ENCODE results near the gene FAXC.

FAXC gene

GRCh38 chr6:99349171-99350141 lies at the start of gene FAXC:
FAXC (minus strand) TSS chr6:99349674; CDS start chr6:99349372, 302 bp downstream.
- Mint-ChIP-seq H3K27ac (no peak within 1 kb of the TSS), H3K4me3 (peak within 1 kb of the TSS; percentile 51), H3K9me3 (no peaks in the 10 kb centered on the region), H3K27me3 (ENCODE audit: low read depth) (peaks cover 67% of the 10 kb centered on the region), H3K36me3 (ENCODE audit: low read depth) (no peaks in the 10 kb centered on the region), H3K4me1 (ENCODE audit: low read depth) (peaks cover 5% of the 10 kb centered on the region)
- DNase-seq (ENCODE audit: low spot score), result peak; percentile 26

- Mint-ChIP-seq H3K27ac (no peak overlapping the region), H3K9me3 (no peaks in the 10 kb centered on the region), H3K4me3 (no peak overlapping the region), H3K36me3 (ENCODE audit: low read depth) (peaks cover 24% of the 10 kb centered on the region), H3K4me1 (ENCODE audit: low read depth) (peaks cover 9% of the 10 kb centered on the region), H3K27me3 (ENCODE audit: low read depth) (no peaks in the 10 kb centered on the region)
- no peak for DNase-seq (ENCODE audit: low spot score)
Observed at GRCh38 chr6:99397287-99397686, 47.8 kb upstream of the FAXC start.

- H3K9me3 Mint-ChIP-seq, result no peaks in the 10 kb centered on the region
- H3K27me3 Mint-ChIP-seq (ENCODE audit: low read depth), result no peaks in the 10 kb centered on the region
- DNase-seq (ENCODE audit: low spot score), result peak; percentile 72
- peak within 1 kb of the TSS; percentile 93 for H3K4me3 Mint-ChIP-seq
- peaks cover 8% of the 10 kb centered on the region for H3K4me1 Mint-ChIP-seq (ENCODE audit: low read depth)
- peak within 1 kb of the TSS; percentile 89 for H3K27ac Mint-ChIP-seq
- peaks cover 4% of the 10 kb centered on the region for H3K36me3 Mint-ChIP-seq (ENCODE audit: low read depth)
Observed at GRCh38 chr6:99393698-99394531, 44.4 kb upstream of the FAXC start, which contains the start of gene COQ3. COQ3 (minus strand) TSS chr6:99394195; CDS start chr6:99394179, 16 bp downstream.

GRCh38 chr6:99393366-99393697 lies 43.9 kb upstream of the FAXC start:
- peaks cover 8% of the 10 kb centered on the region for H3K4me1 Mint-ChIP-seq (ENCODE audit: low read depth)
- DNase-seq (ENCODE audit: low spot score), result no peak
- H3K9me3 Mint-ChIP-seq, result no peaks in the 10 kb centered on the region
- H3K27ac Mint-ChIP-seq, result peak overlapping the region; percentile 89
- H3K4me3 Mint-ChIP-seq, result peak overlapping the region; percentile 93
- H3K36me3 Mint-ChIP-seq (ENCODE audit: low read depth), result peaks cover 3% of the 10 kb centered on the region
- H3K27me3 Mint-ChIP-seq (ENCODE audit: low read depth), result no peaks in the 10 kb centered on the region

DNA sequence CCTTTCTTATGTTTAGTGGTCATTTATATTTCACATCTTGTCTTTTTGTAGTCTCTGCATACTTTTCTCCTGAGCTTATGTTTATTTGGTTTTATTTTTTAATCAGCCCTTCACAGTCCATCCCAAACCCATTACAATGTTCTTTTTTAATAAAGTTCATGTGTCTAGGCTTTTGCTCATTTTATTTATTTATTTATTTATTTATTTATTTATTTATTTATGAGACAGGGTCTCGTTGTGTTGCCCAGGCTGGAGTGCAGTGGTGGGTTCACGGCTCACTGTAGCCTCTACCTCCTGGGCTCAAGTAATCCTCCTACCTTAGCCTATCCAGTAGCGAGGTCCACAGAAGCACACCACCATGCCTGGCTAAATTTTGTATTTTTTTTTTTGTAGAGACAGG lies 41.4 kb upstream of the FAXC start:
- no peak for DNase-seq (ENCODE audit: low spot score)
- no peak overlapping the region for H3K27ac Mint-ChIP-seq
- H3K27me3 Mint-ChIP-seq (ENCODE audit: low read depth), result no peaks in the 10 kb centered on the region
- peaks cover 8% of the 10 kb centered on the region for H3K4me1 Mint-ChIP-seq (ENCODE audit: low read depth)
- H3K4me3 Mint-ChIP-seq, result no peak overlapping the region
- H3K36me3 Mint-ChIP-seq (ENCODE audit: low read depth), result peaks cover 2% of the 10 kb centered on the region
- H3K9me3 Mint-ChIP-seq, result no peaks in the 10 kb centered on the region

GRCh38 chr6:99384507-99384906 lies 35.0 kb upstream of the FAXC start:
- Mint-ChIP-seq H3K27ac (no peak overlapping the region), H3K36me3 (ENCODE audit: low read depth) (no peaks in the 10 kb centered on the region), H3K4me3 (no peak overlapping the region), H3K27me3 (ENCODE audit: low read depth) (no peaks in the 10 kb centered on the region), H3K9me3 (no peaks in the 10 kb centered on the region), H3K4me1 (ENCODE audit: low read depth) (no peaks in the 10 kb centered on the region)
- no peak for DNase-seq (ENCODE audit: low spot score)

- Mint-ChIP-seq H3K36me3 (ENCODE audit: low read depth) (no peaks in the 10 kb centered on the region), H3K9me3 (no peaks in the 10 kb centered on the region), H3K27me3 (ENCODE audit: low read depth) (no peaks in the 10 kb centered on the region), H3K4me3 (no peak overlapping the region), H3K27ac (no peak overlapping the region), H3K4me1 (ENCODE audit: low read depth) (no peaks in the 10 kb centered on the region)
- DNase-seq (ENCODE audit: low spot score), result no peak
Observed at GRCh38 chr6:99378636-99379035, 29.2 kb upstream of the FAXC start.

DNA sequence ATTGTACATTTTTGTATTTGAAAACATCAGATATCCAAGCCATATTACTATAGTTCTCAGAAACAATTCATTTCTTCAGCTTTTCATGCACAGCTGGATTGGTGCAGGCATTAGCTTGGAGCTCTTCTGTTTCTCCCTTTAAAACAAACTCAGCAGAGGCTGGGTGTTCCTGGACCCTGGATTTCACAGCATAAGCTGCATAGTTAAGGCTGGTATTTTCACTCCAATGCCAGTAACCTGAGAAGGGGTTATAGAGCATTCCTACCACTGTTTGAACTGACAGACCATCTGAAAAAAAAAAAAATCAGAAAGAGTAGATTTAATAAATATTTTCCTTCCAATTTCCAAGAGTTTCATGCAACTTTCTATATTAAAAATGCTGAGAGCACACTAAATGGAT lies 20.1 kb upstream of the FAXC start:
- H3K9me3 Mint-ChIP-seq, result no peaks in the 10 kb centered on the region
- no peak for DNase-seq (ENCODE audit: low spot score)
- H3K4me1 Mint-ChIP-seq (ENCODE audit: low read depth), result no peaks in the 10 kb centered on the region
- H3K36me3 Mint-ChIP-seq (ENCODE audit: low read depth), result no peaks in the 10 kb centered on the region
- no peak overlapping the region for H3K27ac Mint-ChIP-seq
- H3K4me3 Mint-ChIP-seq, result no peak overlapping the region
- no peaks in the 10 kb centered on the region for H3K27me3 Mint-ChIP-seq (ENCODE audit: low read depth)

- no peaks in the 10 kb centered on the region for H3K27me3 Mint-ChIP-seq (ENCODE audit: low read depth)
- H3K4me1 Mint-ChIP-seq (ENCODE audit: low read depth), result peaks cover 12% of the 10 kb centered on the region
- no peaks in the 10 kb centered on the region for H3K9me3 Mint-ChIP-seq
- H3K27ac Mint-ChIP-seq, result no peak overlapping the region
- no peak overlapping the region for H3K4me3 Mint-ChIP-seq
- DNase-seq (ENCODE audit: low spot score), result no peak
- H3K36me3 Mint-ChIP-seq (ENCODE audit: low read depth), result no peaks in the 10 kb centered on the region
Observed at GRCh38 chr6:99366852-99367251, 17.4 kb upstream of the FAXC start.

GRCh38 chr6:99364026-99364425 lies 14.6 kb upstream of the FAXC start:
- peaks cover 14% of the 10 kb centered on the region for H3K4me1 Mint-ChIP-seq (ENCODE audit: low read depth)
- H3K27me3 Mint-ChIP-seq (ENCODE audit: low read depth), result peaks cover 14% of the 10 kb centered on the region
- H3K27ac Mint-ChIP-seq, result no peak overlapping the region
- DNase-seq (ENCODE audit: low spot score), result no peak
- no peaks in the 10 kb centered on the region for H3K9me3 Mint-ChIP-seq
- no peak overlapping the region for H3K4me3 Mint-ChIP-seq
- H3K36me3 Mint-ChIP-seq (ENCODE audit: low read depth), result no peaks in the 10 kb centered on the region

- Mint-ChIP-seq H3K27me3 (ENCODE audit: low read depth) (peaks cover 16% of the 10 kb centered on the region), H3K27ac (no peak overlapping the region), H3K4me1 (ENCODE audit: low read depth) (peaks cover 14% of the 10 kb centered on the region), H3K9me3 (no peaks in the 10 kb centered on the region), H3K4me3 (no peak overlapping the region), H3K36me3 (ENCODE audit: low read depth) (no peaks in the 10 kb centered on the region)
- peak; percentile 11 for DNase-seq (ENCODE audit: low spot score)
Observed at GRCh38 chr6:99362678-99363268, 13.3 kb upstream of the FAXC start.

GRCh38 chr6:99359800-99360199 lies 10.3 kb upstream of the FAXC start:
- peaks cover 14% of the 10 kb centered on the region for H3K4me1 Mint-ChIP-seq (ENCODE audit: low read depth)
- H3K36me3 Mint-ChIP-seq (ENCODE audit: low read depth), result no peaks in the 10 kb centered on the region
- H3K27ac Mint-ChIP-seq, result no peak overlapping the region
- no peak for DNase-seq (ENCODE audit: low spot score)
- peaks cover 34% of the 10 kb centered on the region for H3K27me3 Mint-ChIP-seq (ENCODE audit: low read depth)
- no peaks in the 10 kb centered on the region for H3K9me3 Mint-ChIP-seq
- no peak overlapping the region for H3K4me3 Mint-ChIP-seq

DNA sequence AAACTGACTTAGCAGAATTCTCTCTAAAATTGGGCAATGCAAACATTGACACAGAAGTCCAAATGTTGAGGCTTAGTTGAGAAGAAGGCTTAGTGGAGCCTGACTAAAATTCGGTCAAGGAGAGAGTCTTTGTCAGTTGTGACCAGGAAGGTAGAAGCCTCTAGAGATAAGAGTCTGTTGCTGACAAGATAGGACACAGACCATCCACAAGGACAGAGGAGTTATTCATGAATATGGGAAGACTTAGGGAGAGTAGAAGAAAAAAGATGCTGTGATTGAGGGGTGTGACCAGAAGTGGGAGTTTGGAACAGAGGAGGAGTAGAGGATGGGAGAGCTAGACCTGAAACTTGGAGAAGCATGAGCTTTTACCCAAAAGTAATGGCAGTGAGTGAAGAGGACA lies 7.2 kb upstream of the FAXC start:
- Mint-ChIP-seq H3K9me3 (no peaks in the 10 kb centered on the region), H3K36me3 (ENCODE audit: low read depth) (no peaks in the 10 kb centered on the region), H3K4me3 (no peak overlapping the region), H3K27ac (no peak overlapping the region), H3K27me3 (ENCODE audit: low read depth) (peaks cover 47% of the 10 kb centered on the region), H3K4me1 (ENCODE audit: low read depth) (peaks cover under 1% of the 10 kb centered on the region)
- no peak for DNase-seq (ENCODE audit: low spot score)

DNA sequence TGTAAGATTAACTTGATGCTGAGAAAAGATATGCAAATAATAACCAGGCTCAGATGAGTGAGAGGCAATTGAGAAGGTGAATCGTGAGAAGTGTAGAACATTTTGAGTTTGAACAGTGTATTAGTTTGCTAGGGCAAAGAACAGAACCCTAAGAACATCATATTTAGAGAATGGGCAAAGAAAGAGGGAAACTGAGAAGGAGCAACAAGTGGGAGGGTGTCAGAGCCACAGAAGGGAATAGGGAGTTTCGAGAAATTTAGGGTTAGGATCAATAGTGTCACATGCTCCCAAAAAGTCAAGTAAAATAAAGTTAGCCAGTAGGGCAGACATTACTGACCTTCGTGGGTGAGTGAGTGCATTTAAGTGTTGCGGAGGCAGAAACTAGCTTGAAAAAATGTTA lies 5.5 kb upstream of the FAXC start:
- DNase-seq (ENCODE audit: low spot score), result no peak
- peaks cover 54% of the 10 kb centered on the region for H3K27me3 Mint-ChIP-seq (ENCODE audit: low read depth)
- no peak overlapping the region for H3K27ac Mint-ChIP-seq
- no peaks in the 10 kb centered on the region for H3K36me3 Mint-ChIP-seq (ENCODE audit: low read depth)
- no peak overlapping the region for H3K4me3 Mint-ChIP-seq
- peaks cover 3% of the 10 kb centered on the region for H3K4me1 Mint-ChIP-seq (ENCODE audit: low read depth)
- no peaks in the 10 kb centered on the region for H3K9me3 Mint-ChIP-seq

Measured in T-helper 2 cell treated with Interferon-gamma antibody and Interleukin-4, amounts not matched to agents 5 μg/mL and 100 μg/mL, for 36 hours (primary cell).